CD14-positive monocyte (primary cell): ENCODE data around the gene CHAC2. TPM values are rescaled to one million over a fixed set of nuclear protein-coding genes. Genes with fewer than 3 reads are reported as not detected.
A peak's percentile ranks its signal among the peaks of the same experiment; 100 is the strongest.

Experiments used
- DNase-seq, 3 donors: peaks; one replicate each; pipeline ENCODE4 v3.0.0-alpha.2; 2011 to 2022
- H2AFZ ChIP-seq: 2 replicates; pipeline ENCODE4 v1.6.0; 2012; ENCODE audit warnings: mild to moderate bottlenecking, low read depth, low read length, inconsistent platforms; ENCODE audit not compliant: insufficient read depth, poor library complexity, severe bottlenecking
- H3K27ac ChIP-seq, 2 donors: 1 replicate in 1 of 2; 2 replicates in 1 of 2; pipeline ENCODE4 v1.5.1; 2012 to 2013; ENCODE audit warnings: low read length in 2 of 2, control low read depth in 1 of 2, inconsistent platforms in 1 of 2, low read depth in 1 of 2, mild to moderate bottlenecking in 1 of 2
- H3K27me3 ChIP-seq, 2 donors: one replicate each; pipeline versions ENCODE4 v1.6.0 to v1.6.1; 2011 to 2013; ENCODE audit warnings: low read length in 2 of 2; ENCODE audit not compliant: control insufficient read depth in 2 of 2, insufficient read depth in 2 of 2
- H3K36me3 ChIP-seq, 2 donors: replicated peaks in 1 of 2; 1 replicate in 1 of 2; 2 replicates in 1 of 2; pipeline versions ENCODE4 v1.5.1 to v1.6.1; 2012 to 2013; ENCODE audit warnings: low read length in 2 of 2, control low read depth in 1 of 2, inconsistent platforms in 1 of 2, mild to moderate bottlenecking in 1 of 2; ENCODE audit not compliant: insufficient read depth in 2 of 2, control insufficient read depth in 1 of 2
- H3K4me1 ChIP-seq, 2 donors: 1 replicate in 1 of 2; 2 replicates in 1 of 2; pipeline versions ENCODE4 v1.5.1 to v1.6.1; 2012 to 2013; ENCODE audit warnings: low read length in 2 of 2, control low read depth in 1 of 2, inconsistent platforms in 1 of 2, mild to moderate bottlenecking in 1 of 2, moderate library complexity in 1 of 2; ENCODE audit not compliant: insufficient read depth in 2 of 2, control insufficient read depth in 1 of 2
- H3K4me2 ChIP-seq: replicated peaks from 2 replicates; pipeline ENCODE3; 2012; ENCODE audit warnings: low read length, moderate library complexity, mild to moderate bottlenecking; ENCODE audit not compliant: poor library complexity, severe bottlenecking; ENCODE audit errors: extremely low read depth
- H3K4me3 ChIP-seq, 3 experiments: fragments of 200-600 bp in 1 of 3; sonication (generic) in 1 of 3; replicated peaks in 1 of 3; 1 replicate in 2 of 3; 2 replicates in 1 of 3; pipeline ENCODE4 v1.5.1; 2011 to 2013; ENCODE audit warnings: low read length in 3 of 3, mild to moderate bottlenecking in 3 of 3, control low read depth in 2 of 3, low read depth in 2 of 3, inconsistent platforms in 1 of 3, moderate library complexity in 1 of 3
- H3K79me2 ChIP-seq: 2 replicates; pipeline ENCODE4 v1.6.0; 2012; ENCODE audit warnings: mild to moderate bottlenecking, control low read depth, inconsistent platforms, low read length, moderate library complexity; ENCODE audit not compliant: insufficient read depth
- H3K9ac ChIP-seq: 2 replicates; pipeline ENCODE4 v1.6.0; 2017; ENCODE audit warnings: low read length, mild to moderate bottlenecking; ENCODE audit not compliant: insufficient read depth, poor library complexity, severe bottlenecking
- H3K9me3 ChIP-seq, 2 donors: replicated peaks in 1 of 2; 1 replicate in 1 of 2; 2 replicates in 1 of 2; pipeline versions ENCODE4 v1.5.1 to v1.6.1; 2012 to 2013; ENCODE audit warnings: low read length in 2 of 2, control low read depth in 1 of 2; ENCODE audit not compliant: control insufficient read depth in 1 of 2, insufficient read depth in 1 of 2
- H4K20me1 ChIP-seq: 2 replicates; pipeline ENCODE4 v1.6.0; 2012; ENCODE audit warnings: mild to moderate bottlenecking, low read length, control low read depth, moderate library complexity; ENCODE audit not compliant: insufficient read depth
- H3K27ac Mint-ChIP-seq, 7 donors: one replicate each; pipeline ENCODE4 v1.8.0; 2020; ENCODE audit warnings: mild to moderate bottlenecking in 7 of 7, mixed read lengths in 7 of 7, moderate library complexity in 6 of 7, inconsistent platforms in 2 of 7
- H3K27me3 Mint-ChIP-seq, 3 donors: one replicate each; pipeline ENCODE4 v1.8.0; 2021 to 2022; ENCODE audit warnings: low read depth in 3 of 3, mild to moderate bottlenecking in 3 of 3, mixed read lengths in 3 of 3, moderate library complexity in 3 of 3, inconsistent platforms in 1 of 3
- H3K36me3 Mint-ChIP-seq, 2 donors: one replicate each; pipeline ENCODE4 v1.8.0; 2020; ENCODE audit warnings: mixed read lengths in 2 of 2, inconsistent platforms in 1 of 2, mild to moderate bottlenecking in 1 of 2
- H3K4me1 Mint-ChIP-seq: one replicate; pipeline ENCODE4 v1.8.0; 2020; ENCODE audit warnings: mild to moderate bottlenecking, mixed read lengths
- H3K4me3 Mint-ChIP-seq, 2 donors: one replicate each; pipeline ENCODE4 v1.8.0; 2020; ENCODE audit warnings: mild to moderate bottlenecking in 2 of 2, mixed read lengths in 2 of 2, moderate library complexity in 1 of 2
- H3K9me3 Mint-ChIP-seq, 7 donors: one replicate each; pipeline ENCODE4 v1.8.0; 2020 to 2022; ENCODE audit warnings: mixed read lengths in 7 of 7, mild to moderate bottlenecking in 6 of 7, moderate library complexity in 6 of 7, inconsistent platforms in 2 of 7
- CTCF ChIP-seq: fragments of 200-600 bp; IDR thresholded peaks from one replicate; pipeline ENCODE4 v1.8.0; 2022; ENCODE audit warnings: antibody characterized with exemption, mild to moderate bottlenecking
- WGBS: methylation state at CpG from one replicate; pipeline ENCODE4 v1.1.5; 2013; ENCODE audit warnings: missing lambda C conversion rate; ENCODE audit not compliant: insufficient coverage; 5-methylcytosine and 5-hydroxymethylcytosine counted together
- intact Hi-C, 2 donors: fragments of 100-400 bp; cut with micrococcal nuclease; formaldehyde crosslinking; loops; one replicate each; pipeline versions ENCODE4 v1.15.0 to v1.15.1; 2023
- polyA plus RNA-seq, 3 donors: library from polyadenylated mRNA; depleted of rRNA in 1 of 3; unstranded in 2 of 3; stranded (reverse) in 1 of 3; fragments of 300-500 nt in 2 of 3; fragments of >200 nt in 1 of 3; fragmentation: Illumina TruSeq in 2 of 3; gene quantifications; 1 replicate in 2 of 3; 2 replicates in 1 of 3; pipeline ENCODE4 v1.2.3, GENCODE V29; 2012 to 2021

Gene CHAC2
- polyA plus RNA-seq, 3 donors, result 0.07 to 0.40 (median 0.20) TPM

DNA sequence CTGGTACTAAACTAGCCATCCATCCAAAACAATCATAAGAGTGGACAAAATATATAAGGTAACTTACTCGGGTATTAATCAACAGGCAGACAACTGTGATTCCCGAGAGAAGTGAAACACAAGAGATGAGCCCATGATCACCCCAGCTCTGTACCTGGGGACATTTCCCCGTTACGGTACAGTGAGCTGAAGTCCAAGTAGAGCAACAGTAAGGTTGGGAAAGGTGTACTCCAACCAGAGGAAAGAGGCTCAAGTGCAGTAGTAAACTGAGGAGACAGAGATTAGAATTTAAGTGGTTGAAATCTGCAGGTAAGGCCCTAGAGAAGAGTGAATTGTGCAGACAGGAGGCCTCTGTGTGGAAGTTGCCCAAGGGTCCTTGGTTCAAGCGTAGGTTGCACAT lies 30.5 kb upstream of the CHAC2 start:
- Mint-ChIP-seq H3K27ac (peak overlapping the region in 1 of 7 donors; percentile 42), H3K4me3 (no peak overlapping the region), H3K36me3 (peaks cover 37 to 38% of the 10 kb centered on the region in 2 donors), H3K9me3 (peaks cover 0 to 5% (median 0%) of the 10 kb centered on the region in 7 donors), H3K27me3 (peaks cover 0 to 1% (median 0%) of the 10 kb centered on the region in 3 donors), H3K4me1 (peaks cover 11% of the 10 kb centered on the region)
- H3K4me3 ChIP-seq, result no peak overlapping the region
- no peaks in the 10 kb centered on the region for H3K27me3 ChIP-seq
- WGBS, result 100% methylated on average over 3 of the region's 5 CpGs
- no peaks in the 10 kb centered on the region for H4K20me1 ChIP-seq
- no peak for DNase-seq
- H3K36me3 ChIP-seq, result peaks cover 0 to 25% of the 10 kb centered on the region in 2 donors
- no peak for TF ChIP-seq CTCF
- H3K9me3 ChIP-seq, result no peaks in the 10 kb centered on the region
- H2AFZ ChIP-seq, result no peak overlapping the region
- H3K27ac ChIP-seq, result no peak overlapping the region
- no peaks in the 10 kb centered on the region for H3K79me2 ChIP-seq
- intact Hi-C loops, result no loop called here
- H3K9ac ChIP-seq, result no peak overlapping the region
- no peak overlapping the region for H3K4me2 ChIP-seq
- H3K4me1 ChIP-seq, result peaks cover 11 to 12% of the 10 kb centered on the region in 2 donors

- Histone ChIP-seq H3K27me3 (no peaks in the 10 kb centered on the region), H3K27ac (peak overlapping the region in 1 of 2 donors; percentile 44), H3K36me3 (peaks cover 0 to 14% of the 10 kb centered on the region in 2 donors), H4K20me1 (no peaks in the 10 kb centered on the region), H3K4me1 (peaks cover 11 to 12% of the 10 kb centered on the region in 2 donors), H3K9me3 (no peaks in the 10 kb centered on the region), H3K4me3 (no peak overlapping the region), H2AFZ (no peak overlapping the region), H3K79me2 (no peaks in the 10 kb centered on the region), H3K9ac (no peak overlapping the region), H3K4me2 (no peak overlapping the region)
- intact Hi-C loops, result no loop called here
- TF ChIP-seq CTCF, result no peak
- WGBS, result no CpG with 5 or more reads among the region's 1 CpG
- peaks cover 0 to 5% (median 0%) of the 10 kb centered on the region in 7 donors for H3K9me3 Mint-ChIP-seq
- H3K4me1 Mint-ChIP-seq, result peaks cover 11% of the 10 kb centered on the region
- no peak overlapping the region for H3K4me3 Mint-ChIP-seq
- peaks cover 0 to 1% (median 0%) of the 10 kb centered on the region in 3 donors for H3K27me3 Mint-ChIP-seq
- H3K36me3 Mint-ChIP-seq, result peaks cover 31 to 34% of the 10 kb centered on the region in 2 donors
- DNase-seq, result no peak
- H3K27ac Mint-ChIP-seq, result no peak overlapping the region
These were observed 28.6 kb upstream of the CHAC2 start for GRCh38 chr2:53739032-53739431.
